Smooth muscle cell (in vitro differentiated cells): ENCODE data around the gene PODN. TPM values are rescaled to one million over a fixed set of nuclear protein-coding genes. Genes with fewer than 3 reads are reported as not detected.
A peak's percentile ranks its signal among the peaks of the same experiment; 100 is the strongest.

Experiments
- DNase-seq: peaks from one replicate; lab custom pipeline; 2025; ENCODE audit not compliant: unreplicated experiment; lab: John Stamatoyannopoulos, UW
- H2AFZ ChIP-seq: fragments of 200-600 bp; sonication (generic); 2 replicates; pipeline ENCODE4 v1.6.0; 2016; ENCODE audit warnings: antibody characterized with exemption, low read depth, mild to moderate bottlenecking
- H3F3A ChIP-seq: fragments of 200-600 bp; sonication (generic); 2 replicates; pipeline ENCODE4 v1.6.0; 2017; ENCODE audit warnings: antibody characterized with exemption, low read depth
- H3K27ac ChIP-seq: fragments of 200-600 bp; sonication (generic); 2 replicates; pipeline ENCODE4 v1.5.1; 2016; ENCODE audit warnings: low read depth, mild to moderate bottlenecking
- H3K27me3 ChIP-seq: fragments of 200-600 bp; sonication (generic); 2 replicates; pipeline ENCODE4 v1.6.1; 2016; ENCODE audit warnings: low read depth, mild to moderate bottlenecking
- H3K36me3 ChIP-seq: fragments of 200-600 bp; sonication (generic); 2 replicates; pipeline ENCODE4 v1.5.1; 2016; ENCODE audit warnings: low read depth
- H3K4me1 ChIP-seq: fragments of 200-600 bp; sonication (generic); 2 replicates; pipeline ENCODE4 v1.5.1; 2016; ENCODE audit warnings: low read depth
- H3K4me2 ChIP-seq: fragments of 200-600 bp; sonication (generic); 2 replicates; pipeline ENCODE4 v1.6.0; 2016; ENCODE audit warnings: mild to moderate bottlenecking
- H3K4me3 ChIP-seq: fragments of 200-600 bp; sonication (generic); 2 replicates; pipeline ENCODE4 v1.5.1; 2016; ENCODE audit warnings: mild to moderate bottlenecking
- H3K79me2 ChIP-seq: fragments of 200-600 bp; sonication (generic); 2 replicates; pipeline ENCODE4 v1.6.0; 2016; ENCODE audit warnings: low read depth, mild to moderate bottlenecking
- H3K9ac ChIP-seq: fragments of 200-600 bp; sonication (generic); 2 replicates; pipeline ENCODE4 v1.6.0; 2016; ENCODE audit warnings: low read depth
- H3K9me3 ChIP-seq: fragments of 200-600 bp; sonication (generic); replicated peaks from 2 replicates; pipeline ENCODE4 v1.5.1; 2016; ENCODE audit warnings: low read depth
- H4K20me1 ChIP-seq: fragments of 200-600 bp; sonication (generic); 2 replicates; pipeline ENCODE4 v1.6.0; 2016; ENCODE audit warnings: low read depth
- WGBS: methylation state at CpG from one replicate; pipeline ENCODE4 v1.1.7; 2016; ENCODE audit warnings: low lambda C conversion rate; 5-methylcytosine and 5-hydroxymethylcytosine counted together
- polyA plus RNA-seq: library from polyadenylated mRNA; unstranded; fragments of >200 nt; fragmentation: Nextera tagmentation; extraction: Ambion mirVana; gene quantifications from 2 replicates; pipeline ENCODE4 v1.2.1, GENCODE V29; 2016
- total RNA-seq: library from RNA; depleted of rRNA; stranded (reverse); fragments of >200 nt; gene quantifications from 2 replicates; pipeline ENCODE4 v1.2.3, GENCODE V29; 2014
- TF ChIP-seq, protein P1 (sequence below): fragments of 200-600 bp; sonication (generic); IDR thresholded peaks from 2 replicates; pipeline ENCODE4 v1.5.1; 2017; ENCODE audit warnings: borderline replicate concordance, mild to moderate bottlenecking, antibody characterized with exemption; ENCODE audit not compliant: insufficient read depth, poor library complexity, severe bottlenecking

Gene PODN
- total and polyA plus RNA-seq, 2 experiments from 2014 or later, result 0.27 to 0.45 TPM

DNA sequence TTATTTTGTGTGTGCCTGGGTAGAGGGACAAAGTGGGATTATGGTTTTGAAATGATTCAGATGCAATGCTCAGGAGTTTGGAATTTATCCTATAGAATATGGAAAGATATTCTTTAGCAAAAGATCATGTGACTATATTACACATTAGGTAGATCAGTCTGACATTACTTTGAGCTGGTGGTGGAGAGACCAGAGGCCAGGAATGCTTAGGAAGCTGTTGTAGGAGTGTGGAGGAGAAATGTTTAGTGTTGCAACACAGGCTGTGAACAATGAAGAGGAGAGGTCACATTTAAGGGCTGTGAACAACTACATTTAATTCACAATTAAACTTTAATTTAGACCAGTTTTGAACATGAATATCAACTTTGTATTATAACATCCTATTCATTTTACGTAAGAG, 45.3 kb upstream of the PODN start:
- DNase-seq, result no peak
- Histone ChIP-seq H3F3A (no peaks in the 10 kb centered on the region), H3K9ac (no peak overlapping the region), H2AFZ (no peak overlapping the region), H3K4me3 (peak overlapping the region; percentile 97), H3K9me3 (no peaks in the 10 kb centered on the region), H3K4me1 (peaks cover 13% of the 10 kb centered on the region), H3K27ac (no peak overlapping the region), H4K20me1 (peaks cover 17% of the 10 kb centered on the region), H3K27me3 (no peaks in the 10 kb centered on the region), H3K79me2 (peaks cover 41% of the 10 kb centered on the region), H3K4me2 (peak overlapping the region; percentile 96), H3K36me3 (no peaks in the 10 kb centered on the region)
- TF ChIP-seq, protein P1, sequence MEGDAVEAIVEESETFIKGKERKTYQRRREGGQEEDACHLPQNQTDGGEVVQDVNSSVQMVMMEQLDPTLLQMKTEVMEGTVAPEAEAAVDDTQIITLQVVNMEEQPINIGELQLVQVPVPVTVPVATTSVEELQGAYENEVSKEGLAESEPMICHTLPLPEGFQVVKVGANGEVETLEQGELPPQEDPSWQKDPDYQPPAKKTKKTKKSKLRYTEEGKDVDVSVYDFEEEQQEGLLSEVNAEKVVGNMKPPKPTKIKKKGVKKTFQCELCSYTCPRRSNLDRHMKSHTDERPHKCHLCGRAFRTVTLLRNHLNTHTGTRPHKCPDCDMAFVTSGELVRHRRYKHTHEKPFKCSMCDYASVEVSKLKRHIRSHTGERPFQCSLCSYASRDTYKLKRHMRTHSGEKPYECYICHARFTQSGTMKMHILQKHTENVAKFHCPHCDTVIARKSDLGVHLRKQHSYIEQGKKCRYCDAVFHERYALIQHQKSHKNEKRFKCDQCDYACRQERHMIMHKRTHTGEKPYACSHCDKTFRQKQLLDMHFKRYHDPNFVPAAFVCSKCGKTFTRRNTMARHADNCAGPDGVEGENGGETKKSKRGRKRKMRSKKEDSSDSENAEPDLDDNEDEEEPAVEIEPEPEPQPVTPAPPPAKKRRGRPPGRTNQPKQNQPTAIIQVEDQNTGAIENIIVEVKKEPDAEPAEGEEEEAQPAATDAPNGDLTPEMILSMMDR, result no peak
- 93% methylated on average over 1 of the region's 1 CpG for WGBS

DNA sequence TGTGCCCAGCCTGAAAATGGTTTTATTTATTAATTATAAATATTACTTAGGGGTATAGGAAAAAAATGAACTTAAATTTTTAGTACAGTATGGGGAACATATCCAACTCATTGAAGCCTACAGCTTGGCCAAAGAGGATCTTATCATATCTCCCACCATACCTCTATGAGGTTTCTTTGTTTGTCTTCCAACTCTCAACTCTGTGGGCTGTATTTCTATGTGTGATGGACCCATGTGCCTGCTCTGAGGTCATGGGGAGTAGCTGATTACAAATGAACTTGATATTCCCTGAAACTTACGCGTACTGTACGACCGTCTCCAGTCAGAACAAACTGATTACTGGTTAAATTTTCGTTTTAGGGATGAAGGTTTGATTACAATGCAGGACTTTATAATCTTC, 41.4 kb upstream of the PODN start:
- no peak overlapping the region for H3K4me2 ChIP-seq
- WGBS, result 92% methylated on average over 5 of the region's 5 CpGs
- no peak overlapping the region for H2AFZ ChIP-seq
- TF ChIP-seq, protein P1, result no peak
- H3K27me3 ChIP-seq, result no peaks in the 10 kb centered on the region
- no peak overlapping the region for H3K27ac ChIP-seq
- H3K79me2 ChIP-seq, result peaks cover 41% of the 10 kb centered on the region
- DNase-seq, result no peak
- H3K9me3 ChIP-seq, result no peaks in the 10 kb centered on the region
- H3K36me3 ChIP-seq, result no peaks in the 10 kb centered on the region
- no peak overlapping the region for H3K9ac ChIP-seq
- H3F3A ChIP-seq, result no peaks in the 10 kb centered on the region
- H3K4me1 ChIP-seq, result peaks cover 11% of the 10 kb centered on the region
- H3K4me3 ChIP-seq, result no peak overlapping the region
- peaks cover 51% of the 10 kb centered on the region for H4K20me1 ChIP-seq

DNA sequence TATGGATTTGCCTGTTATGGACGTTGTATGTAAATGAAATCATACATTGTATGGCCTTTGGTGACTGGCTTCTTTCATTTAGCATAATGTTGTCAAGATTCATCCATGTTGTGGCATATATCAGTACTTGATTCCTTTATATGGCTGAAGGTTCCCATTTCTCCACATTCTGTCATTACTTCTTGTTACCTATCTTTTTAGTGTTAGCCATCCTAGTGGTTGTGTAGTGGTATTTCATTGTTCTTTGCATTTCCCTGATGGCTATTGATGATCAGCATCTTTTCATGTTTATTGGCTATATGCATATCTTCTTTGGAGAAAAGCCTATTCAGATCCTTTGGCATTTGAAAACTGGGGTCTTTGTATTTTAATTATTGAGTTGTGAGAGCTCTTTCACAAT, 39.8 kb upstream of the PODN start:
- H3K36me3 ChIP-seq, result no peaks in the 10 kb centered on the region
- no peaks in the 10 kb centered on the region for H3F3A ChIP-seq
- H3K4me1 ChIP-seq, result peaks cover 5% of the 10 kb centered on the region
- no peaks in the 10 kb centered on the region for H3K9me3 ChIP-seq
- no peaks in the 10 kb centered on the region for H3K27me3 ChIP-seq
- no peak overlapping the region for H3K27ac ChIP-seq
- no peak for DNase-seq
- no peak overlapping the region for H3K4me2 ChIP-seq
- no peak overlapping the region for H3K9ac ChIP-seq
- no peak overlapping the region for H2AFZ ChIP-seq
- WGBS, result 97% methylated on average over 1 of the region's 1 CpG
- H3K4me3 ChIP-seq, result no peak overlapping the region
- H3K79me2 ChIP-seq, result peaks cover 26% of the 10 kb centered on the region
- H4K20me1 ChIP-seq, result peaks cover 65% of the 10 kb centered on the region
- TF ChIP-seq, protein P1, result no peak

DNA sequence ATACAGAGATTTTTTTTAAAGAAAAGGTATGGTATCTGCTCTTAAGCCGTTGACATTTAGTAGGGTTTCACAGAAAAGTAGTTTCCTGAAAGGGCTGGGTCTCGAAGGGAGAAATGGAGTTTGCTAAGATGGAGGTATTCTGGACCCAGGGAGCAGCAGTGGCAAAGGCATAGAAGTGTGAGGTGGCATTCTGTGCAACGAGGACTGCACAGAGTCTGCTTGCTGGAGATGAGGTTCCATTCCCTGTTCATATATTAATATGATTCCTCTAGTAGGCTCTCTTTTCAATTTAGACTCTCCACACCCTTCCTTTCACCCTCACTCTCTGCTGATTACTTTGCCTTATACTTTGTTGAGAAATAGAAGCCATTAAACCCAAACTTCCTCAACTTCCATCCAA, 38.5 kb upstream of the PODN start:
- H3K4me2 ChIP-seq, result no peak overlapping the region
- WGBS, result 89% methylated on average over 3 of the region's 3 CpGs
- no peak overlapping the region for H3K27ac ChIP-seq
- H3K36me3 ChIP-seq, result no peaks in the 10 kb centered on the region
- no peaks in the 10 kb centered on the region for H3K27me3 ChIP-seq
- no peak overlapping the region for H3K9ac ChIP-seq
- no peak for DNase-seq
- H3K4me3 ChIP-seq, result no peak overlapping the region
- TF ChIP-seq, protein P1, result no peak
- peaks cover 18% of the 10 kb centered on the region for H3K79me2 ChIP-seq
- H4K20me1 ChIP-seq, result peaks cover 67% of the 10 kb centered on the region
- H3K4me1 ChIP-seq, result peaks cover 5% of the 10 kb centered on the region
- no peaks in the 10 kb centered on the region for H3F3A ChIP-seq
- H3K9me3 ChIP-seq, result no peaks in the 10 kb centered on the region
- no peak overlapping the region for H2AFZ ChIP-seq
